Measurements from ENCODE around the gene C6orf89.

Gene C6orf89

DNA sequence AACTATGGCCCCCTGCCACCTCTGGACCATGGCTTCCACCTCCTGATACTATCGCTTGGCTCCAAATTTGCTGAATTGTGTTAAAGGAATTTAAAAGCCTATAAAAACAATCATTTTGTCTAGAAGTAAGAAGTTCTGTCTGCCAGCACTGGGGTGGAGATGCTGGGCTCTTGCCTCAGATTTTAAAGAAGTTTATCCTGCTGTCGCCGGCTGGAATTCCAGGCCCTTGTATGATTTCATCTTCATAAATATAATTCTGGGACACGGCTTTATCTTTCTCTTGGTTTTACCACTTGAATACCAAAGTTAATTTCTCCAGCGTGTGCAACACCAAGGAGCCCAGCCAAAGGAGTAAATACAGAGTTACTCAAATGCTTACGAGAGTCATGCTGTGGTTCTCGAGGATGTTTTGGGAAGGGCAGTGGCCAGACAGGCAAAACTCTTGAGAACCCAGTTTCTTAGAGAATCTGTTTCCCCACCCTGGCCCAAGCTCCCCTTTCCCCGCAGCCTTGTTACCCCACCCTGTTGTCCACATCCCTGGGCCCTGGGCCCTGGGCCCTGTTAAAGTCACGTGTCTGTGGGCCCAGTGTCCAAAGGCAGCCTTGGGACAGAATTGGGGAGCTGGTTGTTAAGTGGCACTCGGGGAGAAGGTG is 31.9 kb downstream of the C6orf89 start:
- Histone ChIP-seq H2BK15ac (replicated peaks; ENCODE audit: low read depth) (no peak overlapping the region), H2BK5ac (ENCODE audit: low read length) (no peak overlapping the region), H3K27me3 (ENCODE audit: insufficient read depth, low read length, poor library complexity) (no peaks in the 10 kb centered on the region), H4K5ac (ENCODE audit: low read length) (no peak overlapping the region), H3K4me1 (ENCODE audit: control insufficient read depth, low read depth, low read length) (no peaks in the 10 kb centered on the region), H3K23ac (ENCODE audit: low read length) (no peak overlapping the region), H2AK5ac (ENCODE audit: low read length) (no peak overlapping the region), H3K4me3 (ENCODE audit: low read length) (no peak overlapping the region), H3K79me1 (ENCODE audit: low read length) (no peaks in the 10 kb centered on the region), H3K27ac (ENCODE audit: low read depth, low read length) (no peak overlapping the region), H3K56ac (ENCODE audit: low read length) (no peak overlapping the region), H3K9ac (ENCODE audit: low read length) (no peak overlapping the region), H3K4ac (ENCODE audit: low read depth, low read length) (no peak overlapping the region), H4K8ac (ENCODE audit: low read depth, low read length) (no peak overlapping the region), H3K18ac (ENCODE audit: low read length) (no peak overlapping the region), H3K79me2 (ENCODE audit: control insufficient read depth, insufficient read depth, low read length) (no peaks in the 10 kb centered on the region), H3K36me3 (ENCODE audit: control insufficient read depth, insufficient read depth, low read length) (no peaks in the 10 kb centered on the region), H2BK120ac (ENCODE audit: low read depth, low read length) (no peak overlapping the region), H3K4me2 (ENCODE audit: low read length) (no peak overlapping the region)
- no CpG with 5 or more reads among the region's 10 CpGs for WGBS (ENCODE audit: extremely low coverage, insufficient coverage, low lambda C conversion rate)
- DNase-seq, result no peak

- Histone ChIP-seq H3K79me1 (ENCODE audit: low read length) (no peaks in the 10 kb centered on the region), H3K4me1 (ENCODE audit: control insufficient read depth, low read depth, low read length) (no peaks in the 10 kb centered on the region), H2AK5ac (ENCODE audit: low read length) (no peak overlapping the region), H2BK120ac (ENCODE audit: low read depth, low read length) (no peak overlapping the region), H3K23ac (ENCODE audit: low read length) (no peak overlapping the region), H3K18ac (ENCODE audit: low read length) (no peak overlapping the region), H2BK15ac (replicated peaks; ENCODE audit: low read depth) (no peak overlapping the region), H3K36me3 (ENCODE audit: control insufficient read depth, insufficient read depth, low read length) (no peaks in the 10 kb centered on the region), H3K4ac (ENCODE audit: low read depth, low read length) (no peak overlapping the region), H3K9ac (ENCODE audit: low read length) (no peak overlapping the region), H3K27me3 (ENCODE audit: insufficient read depth, low read length, poor library complexity) (no peaks in the 10 kb centered on the region), H3K79me2 (ENCODE audit: control insufficient read depth, insufficient read depth, low read length) (no peaks in the 10 kb centered on the region), H3K27ac (ENCODE audit: low read depth, low read length) (no peak overlapping the region), H3K4me2 (ENCODE audit: low read length) (no peak overlapping the region), H4K5ac (ENCODE audit: low read length) (no peak overlapping the region), H3K4me3 (ENCODE audit: low read length) (no peak overlapping the region), H3K56ac (ENCODE audit: low read length) (no peak overlapping the region), H2BK5ac (ENCODE audit: low read length) (no peak overlapping the region), H4K8ac (ENCODE audit: low read depth, low read length) (no peak overlapping the region)
- WGBS (ENCODE audit: extremely low coverage, insufficient coverage, low lambda C conversion rate), result no CpG with 5 or more reads among the region's 4 CpGs
- no peak for DNase-seq
Observed at GRCh38 chr6:36920049-36920448, 34.3 kb downstream of the C6orf89 start.

DNA sequence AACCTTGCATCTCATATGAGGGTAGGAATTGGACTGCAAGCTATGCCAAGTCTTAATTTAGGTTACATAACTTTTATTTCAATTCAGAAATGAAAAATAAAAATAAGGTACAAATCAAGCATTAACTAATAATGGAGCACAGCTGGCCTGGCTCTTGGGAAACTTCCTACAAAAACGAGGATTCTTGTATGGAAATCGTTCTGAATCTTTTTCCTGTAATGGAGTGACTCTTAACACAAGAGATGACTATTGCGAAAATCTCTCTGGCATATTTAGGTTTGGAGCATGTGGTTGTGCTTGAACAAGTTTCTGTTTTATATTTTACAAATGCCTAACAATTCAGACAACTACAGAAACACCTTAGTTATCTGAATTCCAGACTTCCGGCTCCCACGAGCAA is 34.8 kb downstream of the C6orf89 start:
- Histone ChIP-seq H3K56ac (ENCODE audit: low read length) (no peak overlapping the region), H3K79me1 (ENCODE audit: low read length) (no peaks in the 10 kb centered on the region), H2BK15ac (replicated peaks; ENCODE audit: low read depth) (no peak overlapping the region), H3K4me1 (ENCODE audit: control insufficient read depth, low read depth, low read length) (no peaks in the 10 kb centered on the region), H2BK120ac (ENCODE audit: low read depth, low read length) (no peak overlapping the region), H2AK5ac (ENCODE audit: low read length) (no peak overlapping the region), H3K27me3 (ENCODE audit: insufficient read depth, low read length, poor library complexity) (no peaks in the 10 kb centered on the region), H3K23ac (ENCODE audit: low read length) (no peak overlapping the region), H3K4ac (ENCODE audit: low read depth, low read length) (no peak overlapping the region), H3K27ac (ENCODE audit: low read depth, low read length) (no peak overlapping the region), H3K4me3 (ENCODE audit: low read length) (no peak overlapping the region), H2BK5ac (ENCODE audit: low read length) (no peak overlapping the region), H3K79me2 (ENCODE audit: control insufficient read depth, insufficient read depth, low read length) (no peaks in the 10 kb centered on the region), H4K8ac (ENCODE audit: low read depth, low read length) (no peak overlapping the region), H3K18ac (ENCODE audit: low read length) (no peak overlapping the region), H3K4me2 (ENCODE audit: low read length) (no peak overlapping the region), H3K36me3 (ENCODE audit: control insufficient read depth, insufficient read depth, low read length) (no peaks in the 10 kb centered on the region), H3K9ac (ENCODE audit: low read length) (no peak overlapping the region), H4K5ac (ENCODE audit: low read length) (no peak overlapping the region)
- no peak for DNase-seq
- WGBS (ENCODE audit: extremely low coverage, insufficient coverage, low lambda C conversion rate), result no CpG with 5 or more reads among the region's 5 CpGs

DNA sequence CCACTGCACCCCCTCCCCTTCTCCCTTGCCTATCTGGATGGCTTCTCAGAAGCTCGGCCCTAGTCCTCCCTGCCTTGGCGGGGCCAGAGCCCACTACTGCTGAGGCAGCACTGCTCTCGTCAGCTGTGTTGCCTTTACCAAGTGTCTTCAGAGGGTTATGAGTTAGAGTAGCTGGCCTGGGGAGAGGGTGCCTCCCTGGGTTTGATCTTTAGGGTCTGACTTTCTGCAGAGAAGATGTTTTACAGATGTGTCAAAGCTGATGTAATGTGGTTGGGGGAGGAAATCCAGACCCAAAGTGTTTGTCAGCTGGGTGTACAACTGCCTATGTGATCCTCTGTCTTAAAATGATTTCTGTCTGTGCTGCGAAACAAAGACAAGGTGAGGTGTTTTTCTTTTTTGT is 38.4 kb downstream of the C6orf89 start:
- no peaks in the 10 kb centered on the region for H3K36me3 ChIP-seq (ENCODE audit: control insufficient read depth, insufficient read depth, low read length)

GRCh38 chr6:36924778-36925374 is 39.1 kb downstream of the C6orf89 start:
- no peak for DNase-seq

More for the DNA sequence above, 38.4 kb downstream of the C6orf89 start:
- WGBS (ENCODE audit: extremely low coverage, insufficient coverage, low lambda C conversion rate), result no CpG with 5 or more reads among the region's 4 CpGs
- Histone ChIP-seq H3K23ac (ENCODE audit: low read length) (no peak overlapping the region), H3K9ac (ENCODE audit: low read length) (no peak overlapping the region), H3K4me3 (ENCODE audit: low read length) (no peak overlapping the region), H2BK120ac (ENCODE audit: low read depth, low read length) (no peak overlapping the region), H2BK15ac (replicated peaks; ENCODE audit: low read depth) (no peak overlapping the region), H3K4ac (ENCODE audit: low read depth, low read length) (no peak overlapping the region), H3K27ac (ENCODE audit: low read depth, low read length) (no peak overlapping the region), H3K4me2 (ENCODE audit: low read length) (no peak overlapping the region), H3K27me3 (ENCODE audit: insufficient read depth, low read length, poor library complexity) (no peaks in the 10 kb centered on the region), H3K56ac (ENCODE audit: low read length) (no peak overlapping the region), H4K8ac (ENCODE audit: low read depth, low read length) (no peak overlapping the region), H3K79me2 (ENCODE audit: control insufficient read depth, insufficient read depth, low read length) (no peaks in the 10 kb centered on the region), H2BK5ac (ENCODE audit: low read length) (no peak overlapping the region), H3K4me1 (ENCODE audit: control insufficient read depth, low read depth, low read length) (no peaks in the 10 kb centered on the region), H3K18ac (ENCODE audit: low read length) (no peak overlapping the region), H4K5ac (ENCODE audit: low read length) (no peak overlapping the region), H3K79me1 (ENCODE audit: low read length) (no peaks in the 10 kb centered on the region), H2AK5ac (ENCODE audit: low read length) (no peak overlapping the region)
- no peak for DNase-seq

GRCh38 chr6:36925809-36926208 is 40.1 kb downstream of the C6orf89 start:
- H2BK15ac ChIP-seq (replicated peaks; ENCODE audit: low read depth), result no peak overlapping the region
- H2BK5ac ChIP-seq (ENCODE audit: low read length), result no peak overlapping the region
- H3K4me1 ChIP-seq (ENCODE audit: control insufficient read depth, low read depth, low read length), result no peaks in the 10 kb centered on the region

More at GRCh38 chr6:36924778-36925374, 39.1 kb downstream of the C6orf89 start:
- no peak overlapping the region for H3K9ac ChIP-seq (ENCODE audit: low read length)
- no CpG with 5 or more reads among the region's 5 CpGs for WGBS (ENCODE audit: extremely low coverage, insufficient coverage, low lambda C conversion rate)
- no peak overlapping the region for H4K8ac ChIP-seq (ENCODE audit: low read depth, low read length)
- no peak overlapping the region for H3K56ac ChIP-seq (ENCODE audit: low read length)
- no peak overlapping the region for H3K27ac ChIP-seq (ENCODE audit: low read depth, low read length)
- H2BK5ac ChIP-seq (ENCODE audit: low read length), result no peak overlapping the region
- no peak overlapping the region for H2BK120ac ChIP-seq (ENCODE audit: low read depth, low read length)
- H2BK15ac ChIP-seq (replicated peaks; ENCODE audit: low read depth), result no peak overlapping the region
- no peaks in the 10 kb centered on the region for H3K79me2 ChIP-seq (ENCODE audit: control insufficient read depth, insufficient read depth, low read length)
- H3K36me3 ChIP-seq (ENCODE audit: control insufficient read depth, insufficient read depth, low read length), result no peaks in the 10 kb centered on the region
- H3K4me3 ChIP-seq (ENCODE audit: low read length), result no peak overlapping the region
- no peak overlapping the region for H3K4ac ChIP-seq (ENCODE audit: low read depth, low read length)
- no peak overlapping the region for H2AK5ac ChIP-seq (ENCODE audit: low read length)
- no peaks in the 10 kb centered on the region for H3K27me3 ChIP-seq (ENCODE audit: insufficient read depth, low read length, poor library complexity)
- no peak overlapping the region for H3K4me2 ChIP-seq (ENCODE audit: low read length)
- H3K4me1 ChIP-seq (ENCODE audit: control insufficient read depth, low read depth, low read length), result no peaks in the 10 kb centered on the region
- H3K18ac ChIP-seq (ENCODE audit: low read length), result no peak overlapping the region
- no peak overlapping the region for H4K5ac ChIP-seq (ENCODE audit: low read length)
- no peak overlapping the region for H3K23ac ChIP-seq (ENCODE audit: low read length)
- no peaks in the 10 kb centered on the region for H3K79me1 ChIP-seq (ENCODE audit: low read length)

More at GRCh38 chr6:36925809-36926208, 40.1 kb downstream of the C6orf89 start:
- H3K4ac ChIP-seq (ENCODE audit: low read depth, low read length), result no peak overlapping the region
- no peak overlapping the region for H3K9ac ChIP-seq (ENCODE audit: low read length)
- no peak overlapping the region for H4K8ac ChIP-seq (ENCODE audit: low read depth, low read length)
- no peak overlapping the region for H4K5ac ChIP-seq (ENCODE audit: low read length)
- no peaks in the 10 kb centered on the region for H3K27me3 ChIP-seq (ENCODE audit: insufficient read depth, low read length, poor library complexity)
- no peak overlapping the region for H2AK5ac ChIP-seq (ENCODE audit: low read length)
- H2BK120ac ChIP-seq (ENCODE audit: low read depth, low read length), result no peak overlapping the region
- no peak overlapping the region for H3K23ac ChIP-seq (ENCODE audit: low read length)
- no peak overlapping the region for H3K56ac ChIP-seq (ENCODE audit: low read length)
- no peaks in the 10 kb centered on the region for H3K36me3 ChIP-seq (ENCODE audit: control insufficient read depth, insufficient read depth, low read length)
- DNase-seq, result no peak
- no CpG with 5 or more reads among the region's 4 CpGs for WGBS (ENCODE audit: extremely low coverage, insufficient coverage, low lambda C conversion rate)
- no peak overlapping the region for H3K18ac ChIP-seq (ENCODE audit: low read length)
- H3K4me3 ChIP-seq (ENCODE audit: low read length), result no peak overlapping the region
- H3K79me2 ChIP-seq (ENCODE audit: control insufficient read depth, insufficient read depth, low read length), result no peaks in the 10 kb centered on the region
- no peak overlapping the region for H3K27ac ChIP-seq (ENCODE audit: low read depth, low read length)
- no peaks in the 10 kb centered on the region for H3K79me1 ChIP-seq (ENCODE audit: low read length)
- H3K4me2 ChIP-seq (ENCODE audit: low read length), result no peak overlapping the region
